ENCODE measurements around the gene DYNLT4.
A peak's percentile ranks its signal among the peaks of the same experiment; 100 is the strongest.

Gene DYNLT4

GRCh38 chr1:44790968-44791801 lies 16.0 kb downstream of the DYNLT4 start:
- FAIRE-seq (peak; percentile 61), DNase-seq (ENCODE audit: insufficient read length, low spot score) (no peak)
- TF ChIP-seq TAF1 (IDR thresholded peaks at IDR 0.05; ENCODE audit: low read depth, low read length), result no peak
- TF ChIP-seq POLR2A (IDR thresholded peaks at IDR 0.05; ENCODE audit: low read depth, low read length), result no peak
- no peak for TF ChIP-seq PAX5 (IDR thresholded peaks at IDR 0.05; ENCODE audit: insufficient read depth, low read length, severe bottlenecking)

GRCh38 chr1:44788120-44788860 lies 18.9 kb downstream of the DYNLT4 start, which contains the start of gene BEST4:
BEST4 (minus strand) TSS chr1:44788170; CDS start chr1:44787705, 465 bp downstream.
- DNase-seq (ENCODE audit: insufficient read length, low spot score), result no peak
- no peak for TF ChIP-seq SPI1 (IDR thresholded peaks at IDR 0.05; ENCODE audit: low read depth, low read length)
- TF ChIP-seq POLR2AphosphoS5 (IDR thresholded peaks at IDR 0.05; ENCODE audit: low read depth, low read length), result no peak
- TF ChIP-seq PAX5 (IDR thresholded peaks at IDR 0.05; ENCODE audit: insufficient read depth, low read length, severe bottlenecking), result no peak
- TF ChIP-seq POLR2A (IDR thresholded peaks at IDR 0.05; ENCODE audit: low read depth, low read length), result no peak
- TF ChIP-seq POU2F2 (IDR thresholded peaks at IDR 0.05; ENCODE audit: low read depth, low read length), result no peak
- no peak for TF ChIP-seq TAF1 (IDR thresholded peaks at IDR 0.05; ENCODE audit: low read depth, low read length)
- no peak for FAIRE-seq

- no peak for TF ChIP-seq SPI1 (IDR thresholded peaks at IDR 0.05; ENCODE audit: low read depth, low read length)
- no peak for TF ChIP-seq PAX5 (IDR thresholded peaks at IDR 0.05; ENCODE audit: insufficient read depth, low read length, severe bottlenecking)
- TF ChIP-seq POLR2AphosphoS5 (IDR thresholded peaks at IDR 0.05; ENCODE audit: low read depth, low read length), result no peak
- TF ChIP-seq POLR2A (IDR thresholded peaks at IDR 0.05; ENCODE audit: low read depth, low read length), result no peak
- no peak for TF ChIP-seq TAF1 (IDR thresholded peaks at IDR 0.05; ENCODE audit: low read depth, low read length)
- TF ChIP-seq POU2F2 (IDR thresholded peaks at IDR 0.05; ENCODE audit: low read depth, low read length), result no peak
- no peak for FAIRE-seq
- DNase-seq (ENCODE audit: insufficient read length, low spot score), result no peak
These were observed 19.6 kb downstream of the DYNLT4 start for GRCh38 chr1:44787506-44787905.

- DNase-seq (ENCODE audit: insufficient read length, low spot score) (no peak), FAIRE-seq (no peak)
- no peak for TF ChIP-seq PAX5 (IDR thresholded peaks at IDR 0.05; ENCODE audit: insufficient read depth, low read length, severe bottlenecking)
- no peak for TF ChIP-seq POLR2AphosphoS5 (IDR thresholded peaks at IDR 0.05; ENCODE audit: low read depth, low read length)
- TF ChIP-seq TAF1 (IDR thresholded peaks at IDR 0.05; ENCODE audit: low read depth, low read length), result no peak
- TF ChIP-seq SPI1 (IDR thresholded peaks at IDR 0.05; ENCODE audit: low read depth, low read length), result no peak
- TF ChIP-seq POLR2A (IDR thresholded peaks at IDR 0.05; ENCODE audit: low read depth, low read length), result no peak
- TF ChIP-seq POU2F2 (IDR thresholded peaks at IDR 0.05; ENCODE audit: low read depth, low read length), result no peak
These were observed 20.2 kb downstream of the DYNLT4 start for GRCh38 chr1:44786841-44787426.

GRCh38 chr1:44786138-44786840 lies 20.9 kb downstream of the DYNLT4 start:
- FAIRE-seq (peak; percentile 90), DNase-seq (ENCODE audit: insufficient read length, low spot score) (peak; percentile 68)
- TF ChIP-seq TAF1 (IDR thresholded peaks at IDR 0.05; ENCODE audit: low read depth, low read length), result peak; percentile 30; the same call in 1 of the 2 replicates
- no peak; the same call in 1 of the 2 replicates for TF ChIP-seq POLR2A (IDR thresholded peaks at IDR 0.05; ENCODE audit: low read depth, low read length)

GRCh38 chr1:44785501-44786137 lies 21.5 kb downstream of the DYNLT4 start:
- TF ChIP-seq SPI1 (IDR thresholded peaks at IDR 0.05; ENCODE audit: low read depth, low read length) (0 out of 2 replicates have a peak, but pooled peaks have one; percentile 3), POLR2AphosphoS5 (IDR thresholded peaks at IDR 0.05; ENCODE audit: low read depth, low read length) (no peak)
- FAIRE-seq (peak; percentile 60), DNase-seq (ENCODE audit: insufficient read length, low spot score) (no peak)

- DNase-seq (ENCODE audit: insufficient read length, low spot score), result no peak
- TF ChIP-seq SPI1 (IDR thresholded peaks at IDR 0.05; ENCODE audit: low read depth, low read length) (no peak), POU2F2 (IDR thresholded peaks at IDR 0.05; ENCODE audit: low read depth, low read length) (no peak), PAX5 (IDR thresholded peaks at IDR 0.05; ENCODE audit: insufficient read depth, low read length, severe bottlenecking) (no peak), TAF1 (IDR thresholded peaks at IDR 0.05; ENCODE audit: low read depth, low read length) (no peak), POLR2AphosphoS5 (IDR thresholded peaks at IDR 0.05; ENCODE audit: low read depth, low read length) (no peak), POLR2A (IDR thresholded peaks at IDR 0.05; ENCODE audit: low read depth, low read length) (no peak)
- FAIRE-seq, result no peak
These were observed 22.1 kb downstream of the DYNLT4 start for GRCh38 chr1:44785029-44785380.

- TF ChIP-seq TAF1 (IDR thresholded peaks at IDR 0.05; ENCODE audit: low read depth, low read length), result 0 out of 2 replicates have a peak, but pooled peaks have one; percentile 21
- TF ChIP-seq POLR2A (IDR thresholded peaks at IDR 0.05; ENCODE audit: low read depth, low read length), result no peak
- FAIRE-seq (peak; percentile 80), DNase-seq (ENCODE audit: insufficient read length, low spot score) (no peak)
These were observed 22.8 kb downstream of the DYNLT4 start for GRCh38 chr1:44784094-44785028.
